HG03060 (cell line): ENCODE results near the gene TEX261.
"Not testable (repeated sequence)": the region's sequence is repeated elsewhere in the genome, so short reads cannot be mapped to it uniquely, and the experiment has no call there.

Source experiments
- ATAC-seq: cut with Tn5 transposase; IDR thresholded peaks from one replicate; pipeline ENCODE4 v1.9.1; 2021; ENCODE audit warnings: low read depth, moderate number of reproducible peaks; ENCODE audit not compliant: unreplicated experiment

Gene TEX261

GRCh38 chr2:70994699-70995425 lies at the start of gene TEX261:
TEX261 (minus strand) TSS chr2:70994873; CDS start chr2:70994757, 116 bp downstream.
- peak; percentile 65 for ATAC-seq

- ATAC-seq: no peak
Measured at GRCh38 chr2:71043531-71044407, 49.1 kb upstream of the TEX261 start.

GRCh38 chr2:71042287-71042686 lies 47.6 kb upstream of the TEX261 start:
- no peak for ATAC-seq

GRCh38 chr2:71036296-71036695 lies 41.6 kb upstream of the TEX261 start:
- not testable (repeated sequence) for ATAC-seq

- ATAC-seq: not testable (repeated sequence)
Measured at GRCh38 chr2:71023553-71024243, 29.0 kb upstream of the TEX261 start.

- not testable (repeated sequence) for ATAC-seq
Measured at GRCh38 chr2:71021394-71021793, 26.7 kb upstream of the TEX261 start.

- ATAC-seq: not testable (repeated sequence)
Measured at GRCh38 chr2:71019989-71020388, 25.3 kb upstream of the TEX261 start.

- ATAC-seq: no peak
Measured at GRCh38 chr2:71018625-71019024, 24.0 kb upstream of the TEX261 start.

- ATAC-seq: not testable (repeated sequence)
Measured at GRCh38 chr2:71011786-71012185, 17.1 kb upstream of the TEX261 start.

- no peak for ATAC-seq
Measured at GRCh38 chr2:71008342-71008741, 13.7 kb upstream of the TEX261 start.

- no peak for ATAC-seq
Measured at GRCh38 chr2:71006955-71007799, 12.5 kb upstream of the TEX261 start.

GRCh38 chr2:71006323-71006722 lies 11.7 kb upstream of the TEX261 start:
- no peak for ATAC-seq

GRCh38 chr2:71005271-71006202 lies 10.9 kb upstream of the TEX261 start:
- no peak for ATAC-seq

- no peak for ATAC-seq
Measured at GRCh38 chr2:71004857-71005256, 10.2 kb upstream of the TEX261 start.

- no peak for ATAC-seq
Measured at GRCh38 chr2:71003966-71004755, 9.5 kb upstream of the TEX261 start.

- no peak for ATAC-seq
Measured at GRCh38 chr2:71003396-71003795, 8.7 kb upstream of the TEX261 start.

- ATAC-seq: no peak
Measured at GRCh38 chr2:71001981-71002570, 7.4 kb upstream of the TEX261 start.

GRCh38 chr2:71001592-71001927 lies 6.9 kb upstream of the TEX261 start:
- ATAC-seq: no peak
